ENCODE results near the gene RAD21L1. TPM values are rescaled to one million over a fixed set of nuclear protein-coding genes. Genes with fewer than 3 reads are reported as not detected.

Gene RAD21L1
- total RNA-seq, 1 experiment from 2014 or later, result not detected

DNA sequence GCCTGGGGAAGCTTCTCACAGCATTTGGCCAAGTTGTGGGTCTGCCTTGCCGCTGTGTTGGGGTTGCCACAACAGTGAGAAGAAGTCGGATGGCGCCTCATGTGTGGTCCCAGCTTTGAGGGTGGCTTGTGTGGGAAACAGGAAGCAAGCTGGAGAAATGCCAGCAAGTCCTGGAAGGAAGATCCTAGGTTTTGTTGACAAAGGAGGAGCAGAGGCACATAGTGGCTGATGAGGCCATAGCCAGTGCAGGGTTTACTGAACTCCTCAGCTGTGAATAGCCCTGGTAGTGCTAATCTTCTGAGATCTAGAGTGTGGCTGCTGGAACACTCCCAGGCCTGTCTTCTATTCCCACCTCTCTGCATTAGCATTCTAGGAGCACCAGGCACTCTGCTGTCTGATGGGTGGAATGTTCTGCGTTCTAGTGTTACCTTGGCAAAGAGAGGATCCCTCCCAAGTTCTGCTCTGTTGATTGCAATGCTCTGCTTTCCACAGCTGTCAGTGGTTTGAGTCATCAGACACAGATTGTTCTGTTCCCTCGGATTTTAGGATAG is 65.4 kb downstream of the RAD21L1 start:
- H3K9me3 Mint-ChIP-seq (ENCODE audit: unreplicated experiment), result no peaks in the 10 kb centered on the region
- no peaks in the 10 kb centered on the region for H3K4me1 ChIP-seq
- H3K4me3 Mint-ChIP-seq (ENCODE audit: unreplicated experiment), result no peak overlapping the region
- no peak overlapping the region for H3K4me3 ChIP-seq (ENCODE audit: low read depth, low read length)
- ChIA-PET CTCF (no interaction called here), POLR2A (no interaction called here)
- DNase-seq, result no peak
- intact Hi-C loops (cut with micrococcal nuclease; ENCODE audit: unreplicated experiment), result no loop called here
- H3K27me3 ChIP-seq (replicated peaks; ENCODE audit: control insufficient read depth, insufficient read depth, low read length), result 0 out of 2 replicates have a peak, but pooled peaks cover 2% of the 10 kb centered on the region
- no peak overlapping the region for H3K27ac Mint-ChIP-seq (ENCODE audit: unreplicated experiment)
- no peaks in the 10 kb centered on the region for H3K4me1 Mint-ChIP-seq (ENCODE audit: low read depth, unreplicated experiment)
- no peaks in the 10 kb centered on the region for H3K9me3 ChIP-seq
- BruUV-seq (replicated peaks), result no TSS peak
- H3K27me3 Mint-ChIP-seq (ENCODE audit: insufficient read depth, unreplicated experiment), result peaks cover 11% of the 10 kb centered on the region
- no peaks in the 10 kb centered on the region for H3K36me3 ChIP-seq (ENCODE audit: control insufficient read depth, insufficient read depth, low read length)
- no peaks in the 10 kb centered on the region for H3K36me3 Mint-ChIP-seq (ENCODE audit: insufficient read depth, unreplicated experiment)
- no peak for TF ChIP-seq CTCF (IDR thresholded peaks at IDR 0.05; ENCODE audit: insufficient read depth in 1 of 2, low read depth in 1 of 2, low read length in 1 of 2, severe bottlenecking in 1 of 2, unreplicated experiment in 1 of 2)

- Histone ChIP-seq H3K9me3 (no peaks in the 10 kb centered on the region), H3K36me3 (ENCODE audit: control insufficient read depth, insufficient read depth, low read length) (no peaks in the 10 kb centered on the region), H3K4me3 (ENCODE audit: low read depth, low read length) (no peak overlapping the region), H3K4me1 (no peaks in the 10 kb centered on the region), H3K27me3 (replicated peaks; ENCODE audit: control insufficient read depth, insufficient read depth, low read length) (no peaks in the 10 kb centered on the region)
- intact Hi-C loops (cut with micrococcal nuclease; ENCODE audit: unreplicated experiment), result no loop called here
- POLR2A ChIA-PET, result no interaction called here
- H3K4me3 Mint-ChIP-seq (ENCODE audit: unreplicated experiment), result no peak overlapping the region
- no peaks in the 10 kb centered on the region for H3K9me3 Mint-ChIP-seq (ENCODE audit: unreplicated experiment)
- peaks cover 11% of the 10 kb centered on the region for H3K27me3 Mint-ChIP-seq (ENCODE audit: insufficient read depth, unreplicated experiment)
- no peak for DNase-seq
- H3K36me3 Mint-ChIP-seq (ENCODE audit: insufficient read depth, unreplicated experiment), result no peaks in the 10 kb centered on the region
- TF ChIP-seq CTCF (IDR thresholded peaks at IDR 0.05; ENCODE audit: insufficient read depth in 1 of 2, low read depth in 1 of 2, low read length in 1 of 2, severe bottlenecking in 1 of 2, unreplicated experiment in 1 of 2), result no peak
- CTCF ChIA-PET, result no interaction called here
- H3K27ac Mint-ChIP-seq (ENCODE audit: unreplicated experiment), result no peak overlapping the region
- no peaks in the 10 kb centered on the region for H3K4me1 Mint-ChIP-seq (ENCODE audit: low read depth, unreplicated experiment)
- BruUV-seq (replicated peaks), result no TSS peak
Measured at GRCh38 chr20:1292620-1293019, 66.8 kb downstream of the RAD21L1 start.

- no peak overlapping the region for H3K27ac Mint-ChIP-seq (ENCODE audit: unreplicated experiment)
- intact Hi-C loops (cut with micrococcal nuclease; ENCODE audit: unreplicated experiment), result no loop called here
- H3K4me1 Mint-ChIP-seq (ENCODE audit: low read depth, unreplicated experiment), result no peaks in the 10 kb centered on the region
- TF ChIP-seq CTCF (IDR thresholded peaks at IDR 0.05; ENCODE audit: insufficient read depth in 1 of 2, low read depth in 1 of 2, low read length in 1 of 2, severe bottlenecking in 1 of 2, unreplicated experiment in 1 of 2), result no peak
- Histone ChIP-seq H3K4me3 (ENCODE audit: low read depth, low read length) (no peak overlapping the region), H3K27me3 (replicated peaks; ENCODE audit: control insufficient read depth, insufficient read depth, low read length) (no peaks in the 10 kb centered on the region), H3K36me3 (ENCODE audit: control insufficient read depth, insufficient read depth, low read length) (no peaks in the 10 kb centered on the region), H3K4me1 (no peaks in the 10 kb centered on the region), H3K9me3 (no peaks in the 10 kb centered on the region)
- DNase-seq, result no peak
- H3K36me3 Mint-ChIP-seq (ENCODE audit: insufficient read depth, unreplicated experiment), result no peaks in the 10 kb centered on the region
- BruUV-seq (replicated peaks), result no TSS peak
- no peak overlapping the region for H3K4me3 Mint-ChIP-seq (ENCODE audit: unreplicated experiment)
- H3K27me3 Mint-ChIP-seq (ENCODE audit: insufficient read depth, unreplicated experiment), result peaks cover 11% of the 10 kb centered on the region
- ChIA-PET CTCF (no interaction called here), POLR2A (no interaction called here)
- no peaks in the 10 kb centered on the region for H3K9me3 Mint-ChIP-seq (ENCODE audit: unreplicated experiment)
Measured at GRCh38 chr20:1293641-1294379, 68.0 kb downstream of the RAD21L1 start.

All from Caco-2 (cell line).